22Rv1 (cell line): ENCODE data around the gene RNASET2.

ENCODE experiments used
- CTCF ChIP-seq: fragments of 450-650 bp; IDR thresholded peaks from 2 replicates; pipeline ENCODE4 v1.5.1; 2017; ENCODE audit warnings: mild to moderate bottlenecking
- ZFX ChIP-seq: fragments of 450-650 bp; IDR thresholded peaks from 2 replicates; pipeline ENCODE4 v1.6.1; 2017; ENCODE audit warnings: antibody characterized with exemption, borderline replicate concordance

GRCh38 chr6:166969390-166970002 is 13.1 kb upstream of the RNASET2 start:
- TF ChIP-seq CTCF: no peak
- TF ChIP-seq ZFX: no peak
